Measurements from ENCODE around the gene SERTAD1.
"Not testable (repeated sequence)": the region's sequence is repeated elsewhere in the genome, so short reads cannot be mapped to it uniquely, and the experiment has no call there.

SERTAD1 gene

DNA sequence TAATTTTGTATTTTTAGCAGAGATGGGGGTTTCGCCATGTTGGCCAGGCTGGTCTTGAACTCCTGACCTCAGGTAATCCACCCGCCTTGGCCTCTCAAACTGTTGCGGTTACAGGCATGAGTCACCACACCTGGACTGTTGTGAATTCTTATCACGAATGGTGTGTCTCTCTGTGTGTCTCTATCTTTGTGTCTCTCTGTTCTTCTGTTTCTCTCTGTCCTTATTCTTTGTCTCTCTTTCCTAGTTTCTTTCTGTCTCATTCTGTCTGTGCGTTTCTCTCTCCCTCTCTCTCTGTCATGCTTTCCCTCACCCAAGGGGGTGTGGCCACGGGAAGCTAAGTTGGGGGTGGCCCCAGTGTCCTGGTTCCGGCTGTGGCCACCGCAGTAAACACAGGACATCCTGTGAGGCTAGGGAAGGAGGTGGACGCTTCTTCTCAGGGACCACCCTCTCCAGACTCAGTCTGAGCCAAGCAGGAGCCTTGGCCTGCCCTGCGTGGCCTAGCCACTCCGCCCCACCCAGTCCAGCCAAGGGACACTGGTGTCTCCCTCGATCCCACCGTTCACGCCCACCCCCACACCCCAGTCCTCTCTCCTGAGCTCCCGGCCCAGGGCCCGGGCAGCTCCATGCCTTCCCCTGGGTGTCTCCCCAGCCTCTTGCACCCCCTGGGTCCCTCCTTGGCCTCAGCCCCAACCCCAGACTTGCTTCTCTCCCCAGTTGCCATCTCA is 8.7 kb downstream of the SERTAD1 start:
- H3K27me3 ChIP-seq (ENCODE audit: control insufficient read depth in 2 of 2, insufficient read depth in 2 of 2, low read length in 2 of 2) = no peaks in the 10 kb centered on the region

DNA sequence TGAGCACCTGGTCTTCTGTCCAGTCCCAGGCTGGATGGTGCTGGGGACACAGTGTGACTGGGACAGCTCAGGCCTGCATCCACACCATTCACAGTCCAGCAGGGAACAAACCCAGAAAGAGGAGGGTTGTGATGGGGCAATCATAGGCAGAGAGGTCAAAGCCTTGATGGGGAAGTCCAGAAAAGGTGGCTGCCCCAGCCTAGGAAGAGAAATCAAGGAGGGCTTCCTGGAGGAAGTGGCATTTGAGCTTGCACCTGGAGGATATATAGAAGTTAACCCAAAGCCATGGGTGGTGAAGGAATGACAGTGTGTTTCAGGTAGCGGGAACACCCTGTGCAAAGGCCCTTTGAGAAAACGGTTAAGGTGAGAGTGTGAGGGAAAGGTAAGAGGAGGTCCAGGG is 10.0 kb downstream of the SERTAD1 start:
- Histone ChIP-seq H3K4me1 (ENCODE audit: control insufficient read depth in 2 of 2, insufficient read depth in 2 of 2, low read length in 2 of 2) (peaks cover 0 to 6% of the 10 kb centered on the region in 2 donors), H3K36me3 (ENCODE audit: control insufficient read depth in 2 of 2, insufficient read depth in 2 of 2, low read length in 2 of 2) (no peaks in the 10 kb centered on the region), H3K27me3 (ENCODE audit: control insufficient read depth in 2 of 2, insufficient read depth in 2 of 2, low read length in 2 of 2) (no peaks in the 10 kb centered on the region), H3K4me3 (ENCODE audit: low read length in 2 of 2) (no peak overlapping the region), H3K27ac (ENCODE audit: low read depth in 2 of 2, low read length in 2 of 2) (no peak overlapping the region), H3K9me3 (ENCODE audit: control insufficient read depth in 2 of 2, low read length in 2 of 2) (no peaks in the 10 kb centered on the region), H3K9ac (ENCODE audit: low read depth in 1 of 2, low read length in 2 of 2) (no peak overlapping the region)

More for the DNA sequence above, 8.7 kb downstream of the SERTAD1 start:
- H3K4me1 ChIP-seq (ENCODE audit: control insufficient read depth in 2 of 2, insufficient read depth in 2 of 2, low read length in 2 of 2) = peaks cover 7 to 8% of the 10 kb centered on the region in 2 donors
- H3K4me3 ChIP-seq (ENCODE audit: low read length in 2 of 2) = no peak overlapping the region
- no peaks in the 10 kb centered on the region for H3K36me3 ChIP-seq (ENCODE audit: control insufficient read depth in 2 of 2, insufficient read depth in 2 of 2, low read length in 2 of 2)
- H3K27ac ChIP-seq (ENCODE audit: low read depth in 2 of 2, low read length in 2 of 2) = peak overlapping the region; percentile 59 to 82
- H3K9ac ChIP-seq (ENCODE audit: low read depth in 1 of 2, low read length in 2 of 2) = peak overlapping the region; percentile 26 to 35
- H3K9me3 ChIP-seq (ENCODE audit: control insufficient read depth in 2 of 2, low read length in 2 of 2) = no peaks in the 10 kb centered on the region

DNA sequence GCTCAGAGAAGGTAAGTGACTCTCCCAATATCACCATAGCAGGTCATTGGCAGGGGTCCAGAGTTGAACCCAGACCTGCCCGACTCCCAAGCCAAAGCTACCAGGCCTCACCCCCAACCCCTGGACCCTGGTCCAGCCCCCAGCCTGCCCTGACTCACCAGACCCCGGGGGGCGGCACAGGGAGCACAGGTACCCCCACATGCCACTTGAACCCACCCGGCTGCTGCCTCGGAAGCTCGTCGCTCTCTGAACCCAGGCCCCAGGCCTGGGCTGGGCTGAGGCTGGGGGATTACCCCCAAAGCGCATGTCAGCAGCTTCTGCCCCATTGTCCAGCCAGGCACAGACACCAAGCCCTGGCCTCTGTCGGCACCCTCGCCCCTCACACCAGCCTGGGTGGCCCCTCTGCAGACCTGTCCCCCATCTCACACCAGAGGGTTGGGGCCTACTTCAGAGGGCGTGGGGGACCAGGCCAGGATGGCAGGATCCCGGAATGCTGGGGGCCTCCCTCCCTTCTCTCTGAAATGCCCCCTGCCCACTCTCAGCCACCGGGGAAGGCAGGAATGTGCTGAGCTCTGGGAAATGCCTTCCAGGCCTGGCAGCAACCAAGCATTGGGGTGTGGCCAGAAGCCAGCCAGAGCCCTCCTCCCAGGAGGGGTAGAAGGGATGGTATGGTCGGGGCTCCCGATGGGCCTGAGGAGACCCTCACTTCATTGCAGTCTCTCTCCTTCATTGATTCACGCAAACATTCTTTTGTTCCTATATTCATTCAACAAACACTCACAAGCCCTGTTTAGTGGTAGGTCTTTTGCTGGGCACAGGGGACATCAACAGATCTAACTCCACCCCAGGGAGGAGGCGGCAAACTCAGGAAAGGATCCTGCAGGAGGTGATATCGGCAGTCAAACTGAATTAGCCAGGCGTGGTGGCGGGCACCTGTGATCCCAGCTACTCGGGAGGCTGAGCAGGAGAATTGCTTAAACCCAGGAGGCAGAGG is 11.0 kb downstream of the SERTAD1 start:
- Histone ChIP-seq H3K9ac (ENCODE audit: low read depth in 1 of 2, low read length in 2 of 2) (no peak overlapping the region), H3K27me3 (ENCODE audit: control insufficient read depth in 2 of 2, insufficient read depth in 2 of 2, low read length in 2 of 2) (no peaks in the 10 kb centered on the region), H3K27ac (ENCODE audit: low read depth in 2 of 2, low read length in 2 of 2) (no peak overlapping the region), H3K36me3 (ENCODE audit: control insufficient read depth in 2 of 2, insufficient read depth in 2 of 2, low read length in 2 of 2) (no peaks in the 10 kb centered on the region), H3K9me3 (ENCODE audit: control insufficient read depth in 2 of 2, low read length in 2 of 2) (no peaks in the 10 kb centered on the region), H3K4me1 (ENCODE audit: control insufficient read depth in 2 of 2, insufficient read depth in 2 of 2, low read length in 2 of 2) (peaks cover 0 to 6% of the 10 kb centered on the region in 2 donors), H3K4me3 (ENCODE audit: low read length in 2 of 2) (no peak overlapping the region)

DNA sequence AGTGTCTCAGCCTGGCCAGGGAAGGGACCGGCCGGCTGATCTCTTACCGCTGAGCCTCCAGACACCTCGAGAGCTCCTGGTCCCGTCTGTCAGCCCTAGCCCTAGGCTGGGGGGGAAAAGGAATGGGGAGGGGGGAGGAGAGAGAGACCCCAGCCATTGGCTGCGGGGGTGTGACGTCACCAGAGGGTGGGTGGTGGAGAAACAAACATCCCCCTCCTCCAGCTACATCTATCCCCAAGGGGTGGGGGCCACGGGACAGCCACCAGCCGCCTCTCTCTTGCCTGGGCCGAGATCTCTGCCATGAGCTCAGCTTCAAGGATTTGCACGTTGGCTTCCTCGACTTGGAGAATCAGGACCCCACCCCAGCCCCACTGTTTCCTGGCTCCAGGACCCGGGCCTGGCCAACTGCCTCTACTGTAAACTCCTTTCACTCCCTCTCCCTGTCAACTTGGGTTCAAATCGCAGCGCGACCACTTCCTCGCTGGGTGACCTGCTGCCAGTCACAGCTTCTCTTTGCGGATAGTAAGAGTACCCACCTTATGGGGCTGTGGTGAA is 12.4 kb downstream of the SERTAD1 start, which contains the start of gene PRX:
TSS of gene PRX (minus strand) at position 88 of the 555 bp plus-strand sequence. CDS start 5,446 bp downstream, outside the sequence.
- Histone ChIP-seq H3K36me3 (ENCODE audit: control insufficient read depth in 2 of 2, insufficient read depth in 2 of 2, low read length in 2 of 2) (no peaks in the 10 kb centered on the region), H3K4me1 (ENCODE audit: control insufficient read depth in 2 of 2, insufficient read depth in 2 of 2, low read length in 2 of 2) (peaks cover 0 to 6% of the 10 kb centered on the region in 2 donors), H3K4me3 (ENCODE audit: low read length in 2 of 2) (no peak within 1 kb of the TSS), H3K9me3 (ENCODE audit: control insufficient read depth in 2 of 2, low read length in 2 of 2) (no peaks in the 10 kb centered on the region), H3K27ac (ENCODE audit: low read depth in 2 of 2, low read length in 2 of 2) (no peak within 1 kb of the TSS), H3K9ac (ENCODE audit: low read depth in 1 of 2, low read length in 2 of 2) (no peak within 1 kb of the TSS), H3K27me3 (ENCODE audit: control insufficient read depth in 2 of 2, insufficient read depth in 2 of 2, low read length in 2 of 2) (no peaks in the 10 kb centered on the region)

DNA sequence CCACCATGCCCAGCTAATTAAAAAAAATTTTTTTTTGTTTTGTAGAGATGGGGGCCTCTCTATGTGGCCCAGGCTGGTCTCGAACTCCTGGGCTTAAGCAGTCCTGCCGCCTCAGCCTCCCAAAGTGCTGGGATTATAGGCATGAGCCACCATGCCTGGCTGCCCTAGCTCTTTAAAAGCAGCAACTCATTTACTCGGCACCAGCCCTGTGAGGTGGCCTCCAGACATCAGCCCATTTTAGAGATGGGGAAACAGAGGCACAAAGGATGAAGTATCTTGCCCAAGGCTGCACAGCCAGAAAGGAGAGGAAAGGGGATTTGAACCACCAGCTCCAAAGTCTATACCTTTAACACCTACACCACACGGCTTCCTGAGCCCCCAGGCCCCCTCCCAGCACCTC is 12.9 kb downstream of the SERTAD1 start:
- H3K27ac ChIP-seq (ENCODE audit: low read depth in 2 of 2, low read length in 2 of 2) = no peak overlapping the region
- no peaks in the 10 kb centered on the region for H3K36me3 ChIP-seq (ENCODE audit: control insufficient read depth in 2 of 2, insufficient read depth in 2 of 2, low read length in 2 of 2)
- no peaks in the 10 kb centered on the region for H3K27me3 ChIP-seq (ENCODE audit: control insufficient read depth in 2 of 2, insufficient read depth in 2 of 2, low read length in 2 of 2)
- no peak overlapping the region for H3K9ac ChIP-seq (ENCODE audit: low read depth in 1 of 2, low read length in 2 of 2)
- H3K4me1 ChIP-seq (ENCODE audit: control insufficient read depth in 2 of 2, insufficient read depth in 2 of 2, low read length in 2 of 2) = peaks cover 0 to 6% of the 10 kb centered on the region in 2 donors
- H3K9me3 ChIP-seq (ENCODE audit: control insufficient read depth in 2 of 2, low read length in 2 of 2) = no peaks in the 10 kb centered on the region
- no peak overlapping the region for H3K4me3 ChIP-seq (ENCODE audit: low read length in 2 of 2)

DNA sequence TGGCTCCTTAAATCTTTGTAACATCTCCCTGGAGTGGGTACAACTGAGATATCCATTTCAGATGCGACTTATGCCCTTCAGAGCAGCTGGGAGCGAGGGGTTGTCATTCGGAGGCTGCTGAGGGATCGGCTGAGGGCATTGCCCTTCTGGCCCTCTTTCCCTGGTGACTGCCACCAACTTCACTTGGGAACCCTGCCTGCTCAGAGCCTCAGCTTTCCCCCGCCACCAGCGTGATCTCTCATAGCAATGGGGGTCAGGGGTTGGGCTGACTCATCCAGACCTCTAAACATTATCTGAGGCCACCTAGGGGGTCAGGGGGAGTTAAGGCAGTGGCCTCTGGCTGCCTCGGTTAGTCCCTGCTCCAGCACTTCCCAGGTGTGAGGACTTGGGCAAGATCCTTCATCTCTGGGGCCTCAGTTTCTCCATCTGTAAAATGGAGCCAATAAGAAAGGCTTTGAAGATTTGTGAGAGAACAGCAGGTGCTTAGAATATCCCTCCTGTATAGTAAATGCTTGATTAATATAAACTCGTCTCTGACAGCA is 13.8 kb downstream of the SERTAD1 start:
- H3K36me3 ChIP-seq (ENCODE audit: control insufficient read depth in 2 of 2, insufficient read depth in 2 of 2, low read length in 2 of 2) = no peaks in the 10 kb centered on the region
- H3K4me3 ChIP-seq (ENCODE audit: low read length in 2 of 2) = no peak overlapping the region
- peak overlapping the region in 1 of 2 donors; percentile 1 for H3K27ac ChIP-seq (ENCODE audit: low read depth in 2 of 2, low read length in 2 of 2)
- no peak overlapping the region for H3K9ac ChIP-seq (ENCODE audit: low read depth in 1 of 2, low read length in 2 of 2)
- H3K4me1 ChIP-seq (ENCODE audit: control insufficient read depth in 2 of 2, insufficient read depth in 2 of 2, low read length in 2 of 2) = peaks cover 0 to 3% of the 10 kb centered on the region in 2 donors
- no peaks in the 10 kb centered on the region for H3K27me3 ChIP-seq (ENCODE audit: control insufficient read depth in 2 of 2, insufficient read depth in 2 of 2, low read length in 2 of 2)
- no peaks in the 10 kb centered on the region for H3K9me3 ChIP-seq (ENCODE audit: control insufficient read depth in 2 of 2, low read length in 2 of 2)

DNA sequence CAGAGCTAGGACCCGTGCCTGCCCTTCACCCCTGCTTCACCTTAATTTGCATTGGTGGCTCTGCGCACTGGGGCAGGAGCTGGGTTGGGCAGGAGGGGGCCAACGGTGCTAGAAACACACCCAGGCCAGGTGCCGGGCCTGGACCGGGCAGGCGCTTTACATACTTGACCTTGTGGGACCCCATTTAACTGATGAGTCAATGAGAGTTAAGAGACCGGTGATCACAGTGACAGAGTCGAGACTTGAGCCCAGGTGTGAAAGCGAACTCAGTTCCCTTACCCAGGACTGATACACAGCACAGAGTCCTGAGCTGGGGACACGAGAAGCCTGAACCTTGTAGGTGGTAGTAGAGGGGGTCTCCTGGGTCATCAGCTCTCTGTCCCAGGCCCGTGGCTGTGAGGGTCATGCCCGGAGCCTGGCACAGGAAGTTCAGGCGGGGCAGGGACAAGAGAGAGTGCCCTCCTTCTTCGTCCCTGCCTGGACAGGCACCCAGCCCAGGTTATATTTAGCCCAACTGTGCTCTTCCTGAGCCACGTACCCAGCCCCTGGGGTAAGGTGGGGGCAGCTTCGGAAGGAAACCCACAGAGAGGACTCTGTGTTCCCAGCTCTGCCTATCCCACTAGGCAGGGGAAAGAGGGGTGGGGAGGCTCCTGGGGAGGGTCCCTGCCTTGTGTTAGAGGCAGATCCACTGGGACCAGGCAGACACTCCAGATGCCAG is 14.5 kb downstream of the SERTAD1 start:
- Histone ChIP-seq H3K4me1 (ENCODE audit: control insufficient read depth in 2 of 2, insufficient read depth in 2 of 2, low read length in 2 of 2) (no peaks in the 10 kb centered on the region), H3K9ac (ENCODE audit: low read depth in 1 of 2, low read length in 2 of 2) (no peak overlapping the region), H3K27me3 (ENCODE audit: control insufficient read depth in 2 of 2, insufficient read depth in 2 of 2, low read length in 2 of 2) (no peaks in the 10 kb centered on the region), H3K36me3 (ENCODE audit: control insufficient read depth in 2 of 2, insufficient read depth in 2 of 2, low read length in 2 of 2) (no peaks in the 10 kb centered on the region), H3K9me3 (ENCODE audit: control insufficient read depth in 2 of 2, low read length in 2 of 2) (no peaks in the 10 kb centered on the region), H3K27ac (ENCODE audit: low read depth in 2 of 2, low read length in 2 of 2) (peak overlapping the region in 1 of 2 donors; percentile 1), H3K4me3 (ENCODE audit: low read length in 2 of 2) (no peak overlapping the region)

DNA sequence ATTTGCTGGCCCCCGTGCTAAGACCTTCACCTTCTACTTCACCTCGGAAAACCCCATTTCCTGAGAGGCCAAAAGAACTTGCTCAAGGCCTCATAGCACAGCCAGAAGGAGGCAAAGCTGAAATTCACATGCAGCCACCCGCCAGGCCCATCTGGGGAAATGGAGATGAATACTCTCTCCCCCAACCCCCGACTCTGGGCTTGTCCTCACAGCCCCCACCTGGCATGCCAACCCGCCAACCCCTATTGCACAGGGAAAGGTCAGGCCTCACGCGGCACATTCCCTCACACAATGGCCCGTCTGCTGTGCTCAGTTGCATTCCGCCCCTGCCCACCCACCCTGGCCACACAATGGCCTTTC is 15.8 kb downstream of the SERTAD1 start:
- Histone ChIP-seq H3K9me3 (ENCODE audit: control insufficient read depth in 2 of 2, low read length in 2 of 2) (no peaks in the 10 kb centered on the region), H3K27me3 (ENCODE audit: control insufficient read depth in 2 of 2, insufficient read depth in 2 of 2, low read length in 2 of 2) (no peaks in the 10 kb centered on the region), H3K4me3 (ENCODE audit: low read length in 2 of 2) (no peak overlapping the region), H3K9ac (ENCODE audit: low read depth in 1 of 2, low read length in 2 of 2) (no peak overlapping the region), H3K27ac (ENCODE audit: low read depth in 2 of 2, low read length in 2 of 2) (no peak overlapping the region), H3K36me3 (ENCODE audit: control insufficient read depth in 2 of 2, insufficient read depth in 2 of 2, low read length in 2 of 2) (no peaks in the 10 kb centered on the region), H3K4me1 (ENCODE audit: control insufficient read depth in 2 of 2, insufficient read depth in 2 of 2, low read length in 2 of 2) (no peaks in the 10 kb centered on the region)

DNA sequence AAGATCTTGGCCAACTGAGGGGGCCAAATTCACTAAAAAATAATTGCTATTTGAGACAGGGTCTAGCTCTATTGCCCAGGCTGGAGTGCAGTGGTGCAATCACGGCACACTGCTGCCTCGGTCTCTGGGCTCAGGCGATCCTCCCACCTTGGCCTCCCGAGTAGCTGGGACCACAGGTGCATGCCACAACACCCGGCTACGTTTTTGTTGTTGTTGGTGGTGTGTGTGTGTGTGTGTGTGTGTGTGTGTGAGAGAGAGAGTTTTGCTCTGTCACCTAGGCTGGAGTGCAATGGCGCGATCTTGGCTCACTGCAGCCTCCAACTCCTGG is 17.2 kb downstream of the SERTAD1 start:
- H3K4me3 ChIP-seq (ENCODE audit: low read length in 2 of 2); H3K4me1 ChIP-seq (ENCODE audit: control insufficient read depth in 2 of 2, insufficient read depth in 2 of 2, low read length in 2 of 2); H3K27me3 ChIP-seq (ENCODE audit: control insufficient read depth in 2 of 2, insufficient read depth in 2 of 2, low read length in 2 of 2); H3K27ac ChIP-seq (ENCODE audit: low read depth in 2 of 2, low read length in 2 of 2); H3K9me3 ChIP-seq (ENCODE audit: control insufficient read depth in 2 of 2, low read length in 2 of 2); H3K9ac ChIP-seq (ENCODE audit: low read depth in 1 of 2, low read length in 2 of 2); H3K36me3 ChIP-seq (ENCODE audit: control insufficient read depth in 2 of 2, insufficient read depth in 2 of 2, low read length in 2 of 2): not testable (repeated sequence)

Data from mucosa of rectum (tissue), 2 donors.